Erythroblast (primary cell): ENCODE measurements around the gene SFXN4.

Experiments
- GATA1 ChIP-seq: IDR thresholded peaks from 2 replicates; pipeline ENCODE4 v1.6.1; 2011; ENCODE audit warnings: low read depth, mild to moderate bottlenecking, control low read depth, low read length, moderate library complexity
- POLR2A ChIP-seq: IDR thresholded peaks from 2 replicates; pipeline ENCODE4 v1.6.1; 2011; ENCODE audit warnings: mild to moderate bottlenecking, low read length

DNA sequence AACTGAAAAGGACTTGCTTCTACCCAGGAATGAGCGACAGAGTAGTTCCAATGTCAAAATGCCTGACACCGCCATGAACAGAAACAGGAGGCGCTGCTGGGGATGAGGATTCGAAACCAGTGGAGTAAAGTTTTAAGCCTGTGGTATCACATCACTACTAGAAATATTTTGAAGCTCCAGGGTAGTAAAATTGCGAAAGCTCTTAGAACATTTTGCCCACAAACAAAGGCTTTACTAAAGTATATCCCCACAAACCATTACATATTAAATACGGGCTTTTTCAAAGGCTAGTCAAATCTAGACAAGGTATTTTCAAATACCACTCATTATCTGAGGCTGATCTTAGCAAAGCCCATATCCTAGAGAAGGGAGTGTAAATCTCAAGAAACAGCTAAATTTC is 10.7 kb upstream of the SFXN4 start:
- no peak for TF ChIP-seq POLR2A
- TF ChIP-seq GATA1 = no peak
